Measurements from ENCODE around the gene XPR1. TPM values are rescaled to one million over a fixed set of nuclear protein-coding genes. Genes with fewer than 3 reads are reported as not detected.

XPR1 gene
- total RNA-seq, 4 donors from 2014 or later, result 6.8 to 23.1 (median 17.2) TPM

- Histone ChIP-seq H3K36me3 (peaks cover 0 to 5% (median 0%) of the 10 kb centered on the region in 3 donors), H3K27me3 (no peaks in the 10 kb centered on the region), H3K27ac (no peak overlapping the region), H3K9me3 (peaks cover 0 to 37% (median 28%) of the 10 kb centered on the region in 3 donors), H3K4me1 (no peaks in the 10 kb centered on the region), H3K4me3 (no peak overlapping the region)
- WGBS, 2 donors, result 100% methylated on average over 4 of the region's 4 CpGs
- TF ChIP-seq POLR2A (IDR thresholded peaks at IDR 0.05), result no peak
- TF ChIP-seq CTCF (IDR thresholded peaks at IDR 0.05), result no peak
- intact Hi-C loops (cut with DNase I), result no loop called here
- no peak for DNase-seq
These were observed 99.3 kb downstream of the XPR1 start for GRCh38 chr1:180731131-180731530.

- WGBS, 2 donors, result 91 to 98% methylated on average over 7 to 12 of the region's 14 CpGs
- no peaks in the 10 kb centered on the region for H3K27me3 ChIP-seq
- peaks cover 0 to 37% (median 28%) of the 10 kb centered on the region in 3 donors for H3K9me3 ChIP-seq
- no peaks in the 10 kb centered on the region for H3K4me1 ChIP-seq
- intact Hi-C loops (cut with DNase I), result no loop called here
- DNase-seq, result no peak
- no peak overlapping the region for H3K4me3 ChIP-seq
- H3K36me3 ChIP-seq, result no peaks in the 10 kb centered on the region
- no peak overlapping the region for H3K27ac ChIP-seq
- TF ChIP-seq POLR2A (IDR thresholded peaks at IDR 0.05), result no peak
- no peak for TF ChIP-seq CTCF (IDR thresholded peaks at IDR 0.05)
These were observed 101.0 kb downstream of the XPR1 start for GRCh38 chr1:180732866-180733265.

DNA sequence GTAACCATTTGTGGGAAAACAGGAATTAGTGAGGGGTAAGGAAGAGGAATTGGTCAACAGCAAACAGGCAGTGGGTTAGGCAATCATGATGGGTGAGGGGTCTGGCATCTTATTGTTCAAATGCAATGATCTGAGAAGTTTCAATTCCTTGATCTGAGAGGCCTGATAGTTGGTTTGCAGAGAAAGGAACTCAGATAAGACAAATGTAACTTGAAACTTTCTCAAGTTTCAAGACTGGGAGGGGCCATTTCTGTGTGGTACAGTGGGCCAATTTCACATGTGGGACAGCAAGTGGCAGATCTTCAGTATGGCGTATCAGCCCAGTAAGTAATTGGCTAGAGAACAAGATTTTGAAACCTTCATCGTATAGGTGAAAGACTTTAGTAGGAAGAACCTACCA lies 102.5 kb downstream of the XPR1 start:
- no peak overlapping the region for H3K27ac ChIP-seq
- WGBS, 2 donors, result 89 to 100% methylated on average over 2 of the region's 2 CpGs
- TF ChIP-seq CTCF (IDR thresholded peaks at IDR 0.05) (no peak), POLR2A (IDR thresholded peaks at IDR 0.05) (no peak)

GRCh38 chr1:180742663-180743062 lies 110.8 kb downstream of the XPR1 start:
- TF ChIP-seq POLR2A (IDR thresholded peaks at IDR 0.05) (no peak), CTCF (IDR thresholded peaks at IDR 0.05) (no peak)
- Histone ChIP-seq H3K36me3 (peaks cover 0 to 28% (median 0%) of the 10 kb centered on the region in 3 donors), H3K4me1 (no peaks in the 10 kb centered on the region), H3K27ac (no peak overlapping the region), H3K4me3 (no peak overlapping the region), H3K9me3 (peaks cover 0 to 16% (median 5%) of the 10 kb centered on the region in 3 donors), H3K27me3 (no peaks in the 10 kb centered on the region)
- DNase-seq, result no peak
- intact Hi-C loops (cut with DNase I), result no loop called here

More for the DNA sequence above, 102.5 kb downstream of the XPR1 start:
- Histone ChIP-seq H3K4me3 (no peak overlapping the region), H3K4me1 (no peaks in the 10 kb centered on the region), H3K36me3 (no peaks in the 10 kb centered on the region), H3K9me3 (peaks cover 0 to 37% (median 28%) of the 10 kb centered on the region in 3 donors), H3K27me3 (no peaks in the 10 kb centered on the region)
- intact Hi-C loops (cut with DNase I), result no loop called here
- DNase-seq, result no peak

GRCh38 chr1:180743868-180744267 lies 112.0 kb downstream of the XPR1 start:
- H3K27ac ChIP-seq, result no peak overlapping the region
- H3K27me3 ChIP-seq, result no peaks in the 10 kb centered on the region
- DNase-seq, result no peak
- H3K4me1 ChIP-seq, result no peaks in the 10 kb centered on the region
- H3K36me3 ChIP-seq, result peaks cover 0 to 28% (median 0%) of the 10 kb centered on the region in 3 donors
- intact Hi-C loops (cut with DNase I), result no loop called here
- TF ChIP-seq POLR2A (IDR thresholded peaks at IDR 0.05) (no peak), CTCF (IDR thresholded peaks at IDR 0.05) (no peak)
- H3K9me3 ChIP-seq, result peaks cover 0 to 16% (median 5%) of the 10 kb centered on the region in 3 donors
- no peak overlapping the region for H3K4me3 ChIP-seq
